ENCODE data around the gene ATP1B3.

- no peak for TF ChIP-seq CTCF (IDR thresholded peaks at IDR 0.05; ENCODE audit: poor library complexity, severe bottlenecking)
- TF ChIP-seq EP300 (conservative IDR thresholded peaks at IDR 0.05; ENCODE audit: poor library complexity, severe bottlenecking): no peak
- no peak for TF ChIP-seq RAD21 (conservative IDR thresholded peaks at IDR 0.05)
- TF ChIP-seq EZH2 (IDR thresholded peaks at IDR 0.05; ENCODE audit: borderline replicate concordance, insufficient read depth, low read length, poor library complexity, severe bottlenecking): no peak
- no peak for TF ChIP-seq SMC3 (conservative IDR thresholded peaks at IDR 0.05; ENCODE audit: poor library complexity)
- TF ChIP-seq POLR2AphosphoS5 (IDR thresholded peaks at IDR 0.05): no peak
- TF ChIP-seq TAF1 (IDR thresholded peaks at IDR 0.05; ENCODE audit: low read depth): no peak
Measured at GRCh38 chr3:141930801-141931200, 54.4 kb downstream of the ATP1B3 start.

Data from neural cell (in vitro differentiated cells).